NT2/D1 (cell line): ENCODE measurements around the gene MEGF6.
"Not testable (repeated sequence)": the region's sequence is repeated elsewhere in the genome, so short reads cannot be mapped to it uniquely, and the experiment has no call there.

Source experiments
- DNase-seq: peaks from one replicate; pipeline ENCODE4 v3.0.0-alpha.2; 2011; ENCODE audit warnings: low read depth, low spot score
- H3K27me3 ChIP-seq: 2 replicates; pipeline ENCODE4 v1.6.0; 2011; ENCODE audit warnings: mild to moderate bottlenecking; ENCODE audit not compliant: insufficient read length, insufficient read depth
- H3K36me3 ChIP-seq: 2 replicates; pipeline ENCODE4 v1.6.1; 2011; ENCODE audit warnings: mild to moderate bottlenecking, low read length, mixed read lengths; ENCODE audit not compliant: insufficient read depth, insufficient read length
- H3K4me1 ChIP-seq: 2 replicates; pipeline ENCODE4 v1.5.1; 2011; ENCODE audit not compliant: insufficient read depth, insufficient read length
- H3K4me3 ChIP-seq: 2 replicates; pipeline ENCODE4 v1.5.1; 2011; ENCODE audit warnings: low read depth; ENCODE audit not compliant: insufficient read length
- H3K9ac ChIP-seq: 2 replicates; pipeline ENCODE4 v1.6.0; 2011; ENCODE audit warnings: low read depth; ENCODE audit not compliant: insufficient read length
- H3K9me3 ChIP-seq: 2 replicates; pipeline ENCODE4 v1.5.1; 2011; ENCODE audit warnings: mild to moderate bottlenecking, low read length; ENCODE audit not compliant: insufficient read depth
- SUZ12 ChIP-seq: IDR thresholded peaks from 2 replicates; pipeline ENCODE4 v1.6.1; 2011; ENCODE audit not compliant: insufficient read length, insufficient read depth; ENCODE audit errors: extremely low read depth
- YY1 ChIP-seq: IDR thresholded peaks from 2 replicates; pipeline ENCODE4 v1.6.1; 2011; ENCODE audit not compliant: insufficient read length, insufficient read depth
- ZNF274 ChIP-seq: IDR thresholded peaks from 2 replicates; pipeline ENCODE4 v1.6.1; 2011; ENCODE audit warnings: mild to moderate bottlenecking, low read depth, low read length

MEGF6 gene

GRCh38 chr1:3585940-3586568 is 25.3 kb downstream of the MEGF6 start:
- no peaks in the 10 kb centered on the region; the same call in 1 of the 2 replicates for H3K9me3 ChIP-seq
- TF ChIP-seq ZNF274 = no peak
- no peak for TF ChIP-seq SUZ12
- no peak for TF ChIP-seq YY1

GRCh38 chr1:3585353-3585868 is 25.9 kb downstream of the MEGF6 start:
- H3K9ac ChIP-seq, H3K36me3 ChIP-seq, H3K4me1 ChIP-seq, DNase-seq, H3K27me3 ChIP-seq, H3K9me3 ChIP-seq, H3K4me3 ChIP-seq: not testable (repeated sequence)

More at GRCh38 chr1:3585940-3586568, 25.3 kb downstream of the MEGF6 start:
- no peaks in the 10 kb centered on the region for H3K27me3 ChIP-seq
- H3K9ac ChIP-seq = no peak overlapping the region
- no peak overlapping the region for H3K4me3 ChIP-seq
- no peak for DNase-seq
- H3K36me3 ChIP-seq = peaks cover 6% of the 10 kb centered on the region
- peaks cover 5% of the 10 kb centered on the region for H3K4me1 ChIP-seq

GRCh38 chr1:3584915-3585314 is 26.4 kb downstream of the MEGF6 start:
- peaks cover 6% of the 10 kb centered on the region for H3K36me3 ChIP-seq
- no peaks in the 10 kb centered on the region for H3K27me3 ChIP-seq
- H3K4me3 ChIP-seq = no peak overlapping the region
- TF ChIP-seq ZNF274 (no peak), YY1 (no peak), SUZ12 (no peak)
- peaks cover 3% of the 10 kb centered on the region for H3K4me1 ChIP-seq
- no peak overlapping the region for H3K9ac ChIP-seq
- H3K9me3 ChIP-seq = no peaks in the 10 kb centered on the region; the same call in 1 of the 2 replicates
- no peak for DNase-seq

- H3K36me3 ChIP-seq, H3K9ac ChIP-seq, H3K4me1 ChIP-seq, H3K27me3 ChIP-seq, H3K4me3 ChIP-seq, H3K9me3 ChIP-seq, DNase-seq: not testable (repeated sequence)
Observed at GRCh38 chr1:3583751-3584150, 27.6 kb downstream of the MEGF6 start.

GRCh38 chr1:3581296-3582036 is 29.8 kb downstream of the MEGF6 start:
- no peaks in the 10 kb centered on the region; the same call in 1 of the 2 replicates for H3K9me3 ChIP-seq
- TF ChIP-seq YY1 (no peak), SUZ12 (no peak), ZNF274 (no peak)
- DNase-seq = no peak
- H3K36me3 ChIP-seq = peaks cover 6% of the 10 kb centered on the region
- H3K9ac ChIP-seq = no peak overlapping the region
- no peaks in the 10 kb centered on the region for H3K4me1 ChIP-seq
- no peak overlapping the region for H3K4me3 ChIP-seq
- H3K27me3 ChIP-seq = no peaks in the 10 kb centered on the region

GRCh38 chr1:3580231-3580630 is 31.1 kb downstream of the MEGF6 start:
- H3K4me1 ChIP-seq = no peaks in the 10 kb centered on the region
- no peaks in the 10 kb centered on the region for H3K9me3 ChIP-seq
- TF ChIP-seq ZNF274 (no peak), SUZ12 (no peak), YY1 (no peak)
- H3K4me3 ChIP-seq = no peak overlapping the region
- no peak for DNase-seq
- H3K9ac ChIP-seq = no peak overlapping the region
- no peaks in the 10 kb centered on the region for H3K36me3 ChIP-seq
- H3K27me3 ChIP-seq = no peaks in the 10 kb centered on the region

GRCh38 chr1:3579626-3580025 is 31.7 kb downstream of the MEGF6 start:
- no peak for DNase-seq
- TF ChIP-seq YY1 (no peak), SUZ12 (no peak), ZNF274 (no peak)
- Histone ChIP-seq H3K4me1 (no peaks in the 10 kb centered on the region), H3K4me3 (no peak overlapping the region), H3K9ac (no peak overlapping the region), H3K9me3 (no peaks in the 10 kb centered on the region), H3K27me3 (no peaks in the 10 kb centered on the region), H3K36me3 (no peaks in the 10 kb centered on the region)
